Neural cell (in vitro differentiated cells): ENCODE results near the gene CNST. TPM values are rescaled to one million over a fixed set of nuclear protein-coding genes. Genes with fewer than 3 reads are reported as not detected.

Source experiments
- H2AFZ ChIP-seq: fragments of 200-600, 300-800 bp; sonication (generic), shearing (Covaris generic); 2 replicates; pipeline ENCODE4 v1.6.0; 2014; ENCODE audit warnings: low read depth, mild to moderate bottlenecking, antibody characterized with exemption, low read length, moderate library complexity
- H3F3A ChIP-seq: fragments of 200-600 bp; shearing (Covaris generic); 2 replicates; pipeline ENCODE4 v1.6.1; 2016; ENCODE audit warnings: mild to moderate bottlenecking, moderate library complexity, mixed read lengths, antibody characterized with exemption, low read length; ENCODE audit not compliant: insufficient read depth, poor library complexity, severe bottlenecking
- H3K27ac ChIP-seq: fragments of 200-600, 300-800 bp; sonication (generic), shearing (Covaris generic); 2 replicates; pipeline ENCODE4 v1.5.1; 2014; ENCODE audit warnings: mild to moderate bottlenecking, low read length, moderate library complexity
- H3K27me3 ChIP-seq: fragments of 300-800, 200-600 bp; sonication (generic), shearing (Covaris generic); 2 replicates; pipeline ENCODE4 v1.6.0; 2014; ENCODE audit warnings: mild to moderate bottlenecking, low read depth, low read length, moderate library complexity; ENCODE audit not compliant: insufficient read depth
- H3K36me3 ChIP-seq: fragments of 300-800, 200-600 bp; sonication (generic), shearing (Covaris generic); 2 replicates; pipeline ENCODE4 v1.5.1; 2014; ENCODE audit warnings: mild to moderate bottlenecking, antibody characterized with exemption, low read length, moderate library complexity; ENCODE audit not compliant: insufficient read depth
- H3K4me2 ChIP-seq: fragments of 300-800, 200-600 bp; sonication (generic), shearing (Covaris generic); 2 replicates; pipeline ENCODE4 v1.6.0; 2014; ENCODE audit warnings: mild to moderate bottlenecking, low read length
- H3K4me3 ChIP-seq: fragments of 300-800, 200-600 bp; sonication (generic), shearing (Covaris generic); 2 replicates; pipeline ENCODE4 v1.5.1; 2014; ENCODE audit warnings: mild to moderate bottlenecking, low read length, moderate library complexity
- H3K79me2 ChIP-seq: fragments of 200-600 bp; shearing (Covaris generic); replicated peaks from 2 replicates; pipeline ENCODE4 v1.6.0; 2014; ENCODE audit warnings: mild to moderate bottlenecking, low read length, moderate library complexity; ENCODE audit not compliant: insufficient read depth
- H3K9ac ChIP-seq: fragments of 300-800, 200-600 bp; sonication (generic), shearing (Covaris generic); 2 replicates; pipeline ENCODE4 v1.6.1; 2016; ENCODE audit warnings: mild to moderate bottlenecking, low read length, mixed read lengths
- H3K9me2 ChIP-seq: fragments of 200-600 bp; shearing (Covaris generic); 2 replicates; pipeline ENCODE4 v1.6.1; 2016; ENCODE audit warnings: mild to moderate bottlenecking, low read length, mixed read lengths; ENCODE audit not compliant: insufficient read depth
- H3K9me3 ChIP-seq: fragments of 200-600, 300-800 bp; sonication (generic), shearing (Covaris generic); 2 replicates; pipeline ENCODE4 v1.6.1; 2016; ENCODE audit warnings: mild to moderate bottlenecking, mixed run types, low read length, moderate library complexity, mixed read lengths
- H4K20me1 ChIP-seq: fragments of 200-600 bp; shearing (Covaris generic); 2 replicates; pipeline ENCODE4 v1.6.1; 2016; ENCODE audit warnings: mild to moderate bottlenecking, mixed run types; ENCODE audit not compliant: insufficient read depth
- EP300 ChIP-seq: fragments of 450-650 bp; conservative IDR thresholded peaks from 2 replicates; pipeline ENCODE4 v1.6.1; 2014; ENCODE audit warnings: antibody characterized with exemption, mild to moderate bottlenecking, moderate library complexity; ENCODE audit not compliant: poor library complexity, severe bottlenecking
- EZH2 ChIP-seq: fragments of 200-600, 300-800 bp; shearing (Covaris generic), sonication (generic); IDR thresholded peaks from 2 replicates; pipeline ENCODE4 v1.6.1; 2014; ENCODE audit warnings: antibody characterized with exemption, low read length, borderline replicate concordance, mild to moderate bottlenecking; ENCODE audit not compliant: insufficient read depth, poor library complexity, severe bottlenecking
- MXI1 ChIP-seq: fragments of 450-650 bp; conservative IDR thresholded peaks from 2 replicates; pipeline ENCODE4 v1.6.1; 2014; ENCODE audit warnings: antibody characterized with exemption, mild to moderate bottlenecking; ENCODE audit not compliant: poor library complexity, severe bottlenecking
- POLR2AphosphoS5 ChIP-seq: IDR thresholded peaks from 2 replicates; pipeline ENCODE4 v1.6.1; 2012
- RAD21 ChIP-seq: fragments of 450-650 bp; conservative IDR thresholded peaks from 2 replicates; pipeline ENCODE4 v1.6.1; 2014; ENCODE audit warnings: antibody characterized with exemption, mild to moderate bottlenecking, moderate library complexity
- SMC3 ChIP-seq: fragments of 450-650 bp; conservative IDR thresholded peaks from 2 replicates; pipeline ENCODE4 v1.6.1; 2014; ENCODE audit warnings: antibody characterized with exemption, mild to moderate bottlenecking, moderate library complexity; ENCODE audit not compliant: poor library complexity
- TAF1 ChIP-seq: IDR thresholded peaks from 2 replicates; pipeline ENCODE4 v1.6.1; 2012; ENCODE audit warnings: low read depth
- polyA plus RNA-seq: library from polyadenylated mRNA; depleted of rRNA; stranded (reverse); fragments of >200 nt; gene quantifications from 2 replicates; pipeline ENCODE4 v1.2.3, GENCODE V29; 2014
- TF ChIP-seq, protein P1 (sequence below): fragments of 450-650 bp; IDR thresholded peaks from 2 replicates; pipeline ENCODE4 v1.5.1; 2014; ENCODE audit warnings: antibody characterized with exemption, mild to moderate bottlenecking, moderate library complexity; ENCODE audit not compliant: poor library complexity, severe bottlenecking
- TF ChIP-seq, protein P2 (sequence below): IDR thresholded peaks from 2 replicates; pipeline ENCODE4 v1.6.1; 2012; ENCODE audit warnings: borderline replicate concordance

CNST gene
- polyA plus RNA-seq, 1 donor from 2014 or later: 26.3 TPM

DNA sequence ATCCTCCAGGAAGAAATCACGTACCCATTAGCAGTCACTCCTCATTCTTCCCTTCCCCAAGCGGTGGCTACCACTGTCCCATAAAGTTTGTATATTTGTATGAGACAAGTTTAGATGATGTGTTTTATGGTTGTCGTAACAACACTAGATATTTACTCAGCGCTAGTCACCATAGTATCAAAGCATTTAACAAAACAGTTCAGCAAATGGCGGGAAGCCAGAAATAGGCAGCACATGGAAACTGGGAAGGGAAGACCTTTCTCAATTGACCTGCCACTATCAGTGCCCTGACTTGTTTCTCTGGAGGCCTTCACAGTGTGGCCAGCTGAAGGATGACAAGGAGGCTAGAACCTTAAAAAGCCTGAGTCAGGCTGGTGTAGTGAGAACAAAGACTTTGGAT is 31.1 kb downstream of the CNST start:
- H3K4me2 ChIP-seq: no peak overlapping the region
- H3K36me3 ChIP-seq: no peaks in the 10 kb centered on the region
- H3F3A ChIP-seq: no peaks in the 10 kb centered on the region
- H4K20me1 ChIP-seq: no peaks in the 10 kb centered on the region
- no peak overlapping the region for H3K27ac ChIP-seq
- H3K4me3 ChIP-seq: no peak overlapping the region
- TF ChIP-seq EZH2: no peak
- TF ChIP-seq POLR2AphosphoS5: no peak
- TF ChIP-seq EP300: no peak
- TF ChIP-seq, protein P1, sequence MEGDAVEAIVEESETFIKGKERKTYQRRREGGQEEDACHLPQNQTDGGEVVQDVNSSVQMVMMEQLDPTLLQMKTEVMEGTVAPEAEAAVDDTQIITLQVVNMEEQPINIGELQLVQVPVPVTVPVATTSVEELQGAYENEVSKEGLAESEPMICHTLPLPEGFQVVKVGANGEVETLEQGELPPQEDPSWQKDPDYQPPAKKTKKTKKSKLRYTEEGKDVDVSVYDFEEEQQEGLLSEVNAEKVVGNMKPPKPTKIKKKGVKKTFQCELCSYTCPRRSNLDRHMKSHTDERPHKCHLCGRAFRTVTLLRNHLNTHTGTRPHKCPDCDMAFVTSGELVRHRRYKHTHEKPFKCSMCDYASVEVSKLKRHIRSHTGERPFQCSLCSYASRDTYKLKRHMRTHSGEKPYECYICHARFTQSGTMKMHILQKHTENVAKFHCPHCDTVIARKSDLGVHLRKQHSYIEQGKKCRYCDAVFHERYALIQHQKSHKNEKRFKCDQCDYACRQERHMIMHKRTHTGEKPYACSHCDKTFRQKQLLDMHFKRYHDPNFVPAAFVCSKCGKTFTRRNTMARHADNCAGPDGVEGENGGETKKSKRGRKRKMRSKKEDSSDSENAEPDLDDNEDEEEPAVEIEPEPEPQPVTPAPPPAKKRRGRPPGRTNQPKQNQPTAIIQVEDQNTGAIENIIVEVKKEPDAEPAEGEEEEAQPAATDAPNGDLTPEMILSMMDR: no peak
- no peak for TF ChIP-seq TAF1
- TF ChIP-seq, protein P2, sequence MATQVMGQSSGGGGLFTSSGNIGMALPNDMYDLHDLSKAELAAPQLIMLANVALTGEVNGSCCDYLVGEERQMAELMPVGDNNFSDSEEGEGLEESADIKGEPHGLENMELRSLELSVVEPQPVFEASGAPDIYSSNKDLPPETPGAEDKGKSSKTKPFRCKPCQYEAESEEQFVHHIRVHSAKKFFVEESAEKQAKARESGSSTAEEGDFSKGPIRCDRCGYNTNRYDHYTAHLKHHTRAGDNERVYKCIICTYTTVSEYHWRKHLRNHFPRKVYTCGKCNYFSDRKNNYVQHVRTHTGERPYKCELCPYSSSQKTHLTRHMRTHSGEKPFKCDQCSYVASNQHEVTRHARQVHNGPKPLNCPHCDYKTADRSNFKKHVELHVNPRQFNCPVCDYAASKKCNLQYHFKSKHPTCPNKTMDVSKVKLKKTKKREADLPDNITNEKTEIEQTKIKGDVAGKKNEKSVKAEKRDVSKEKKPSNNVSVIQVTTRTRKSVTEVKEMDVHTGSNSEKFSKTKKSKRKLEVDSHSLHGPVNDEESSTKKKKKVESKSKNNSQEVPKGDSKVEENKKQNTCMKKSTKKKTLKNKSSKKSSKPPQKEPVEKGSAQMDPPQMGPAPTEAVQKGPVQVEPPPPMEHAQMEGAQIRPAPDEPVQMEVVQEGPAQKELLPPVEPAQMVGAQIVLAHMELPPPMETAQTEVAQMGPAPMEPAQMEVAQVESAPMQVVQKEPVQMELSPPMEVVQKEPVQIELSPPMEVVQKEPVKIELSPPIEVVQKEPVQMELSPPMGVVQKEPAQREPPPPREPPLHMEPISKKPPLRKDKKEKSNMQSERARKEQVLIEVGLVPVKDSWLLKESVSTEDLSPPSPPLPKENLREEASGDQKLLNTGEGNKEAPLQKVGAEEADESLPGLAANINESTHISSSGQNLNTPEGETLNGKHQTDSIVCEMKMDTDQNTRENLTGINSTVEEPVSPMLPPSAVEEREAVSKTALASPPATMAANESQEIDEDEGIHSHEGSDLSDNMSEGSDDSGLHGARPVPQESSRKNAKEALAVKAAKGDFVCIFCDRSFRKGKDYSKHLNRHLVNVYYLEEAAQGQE: no peak
- no peak for TF ChIP-seq RAD21
- no peak for TF ChIP-seq MXI1
- TF ChIP-seq SMC3: no peak
- no peaks in the 10 kb centered on the region for H3K9me2 ChIP-seq
- no peaks in the 10 kb centered on the region for H3K9me3 ChIP-seq
- no peaks in the 10 kb centered on the region for H3K27me3 ChIP-seq
- H3K9ac ChIP-seq: no peak overlapping the region
- H3K79me2 ChIP-seq: peaks cover 4% of the 10 kb centered on the region
- no peak overlapping the region for H2AFZ ChIP-seq

DNA sequence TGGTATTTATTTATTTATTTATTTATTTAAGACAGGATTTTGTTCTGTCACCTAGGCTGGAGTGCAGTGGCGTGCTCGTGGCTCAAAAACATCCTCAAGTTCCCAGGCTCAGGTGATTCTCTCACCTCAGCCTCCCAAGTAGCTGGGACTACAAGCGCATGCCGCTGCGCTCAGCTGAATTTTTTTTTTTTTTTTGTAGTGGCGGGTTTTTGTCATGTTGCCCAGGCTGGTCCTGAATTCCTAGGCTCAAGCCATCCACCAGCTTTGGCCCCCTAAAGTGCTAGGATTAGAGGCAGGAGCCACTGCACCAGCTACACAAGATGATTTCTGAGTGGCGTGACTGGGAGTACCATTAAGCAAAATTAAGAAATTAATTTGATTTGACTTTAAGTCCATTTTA is 31.7 kb downstream of the CNST start:
- Histone ChIP-seq H2AFZ (no peak overlapping the region), H3K27me3 (no peaks in the 10 kb centered on the region), H3F3A (no peaks in the 10 kb centered on the region), H3K4me2 (no peak overlapping the region), H3K79me2 (peaks cover 4% of the 10 kb centered on the region), H4K20me1 (no peaks in the 10 kb centered on the region), H3K9me2 (no peaks in the 10 kb centered on the region), H3K27ac (no peak overlapping the region), H3K9me3 (no peaks in the 10 kb centered on the region), H3K4me3 (no peak overlapping the region), H3K9ac (no peak overlapping the region), H3K36me3 (no peaks in the 10 kb centered on the region)
- TF ChIP-seq, protein P1: no peak
- TF ChIP-seq TAF1 (no peak), MXI1 (no peak), RAD21 (no peak), EZH2 (no peak), EP300 (no peak), SMC3 (no peak)
- TF ChIP-seq, protein P2: no peak
